ENCODE data around the gene MFN2. TPM values are rescaled to one million over a fixed set of nuclear protein-coding genes. Genes with fewer than 3 reads are reported as not detected.

MFN2 gene
- total RNA-seq, 2 experiments from 2014 or later, result 28.3 to 52.7 TPM

DNA sequence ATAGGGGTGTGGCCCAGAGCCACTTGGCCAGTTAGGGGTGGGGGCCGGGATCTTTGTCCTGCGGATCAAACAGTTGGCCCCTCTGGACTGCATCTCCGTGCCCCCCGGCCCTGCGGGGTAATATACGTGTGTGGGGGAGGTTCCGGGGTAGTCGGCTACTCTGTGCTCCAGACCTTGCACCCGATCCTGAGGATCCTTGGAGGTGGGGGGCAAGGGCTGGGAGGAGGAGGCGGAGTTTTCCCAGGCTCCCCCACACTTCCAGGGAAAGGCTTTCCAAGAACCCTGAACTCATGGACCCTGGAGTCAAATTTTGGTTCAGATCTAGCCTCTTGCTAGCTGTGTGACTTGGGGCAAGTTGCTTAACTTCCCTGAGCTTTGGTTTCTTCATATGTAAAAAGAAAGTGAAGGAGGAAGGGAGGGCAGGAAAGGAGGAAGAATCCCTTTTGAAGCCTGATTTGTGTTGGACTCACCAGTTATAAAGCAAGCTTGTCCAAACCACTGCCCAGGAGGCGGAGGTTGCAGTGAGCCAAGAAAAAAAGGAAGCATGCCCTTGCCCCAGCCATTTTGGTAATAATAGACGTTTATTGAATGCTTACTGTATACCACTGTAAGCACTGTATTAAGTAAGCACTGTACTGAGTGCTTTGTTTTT is 39.7 kb downstream of the MFN2 start:
- H3K27ac ChIP-seq (ENCODE audit: low read depth, low read length, poor library complexity, severe bottlenecking), result peak overlapping the region; percentile 11
- no peak for TF ChIP-seq EZH2phosphoT487 (IDR thresholded peaks at IDR 0.05; ENCODE audit: borderline replicate concordance, low read depth, low read length)
- TF ChIP-seq, protein P1, sequence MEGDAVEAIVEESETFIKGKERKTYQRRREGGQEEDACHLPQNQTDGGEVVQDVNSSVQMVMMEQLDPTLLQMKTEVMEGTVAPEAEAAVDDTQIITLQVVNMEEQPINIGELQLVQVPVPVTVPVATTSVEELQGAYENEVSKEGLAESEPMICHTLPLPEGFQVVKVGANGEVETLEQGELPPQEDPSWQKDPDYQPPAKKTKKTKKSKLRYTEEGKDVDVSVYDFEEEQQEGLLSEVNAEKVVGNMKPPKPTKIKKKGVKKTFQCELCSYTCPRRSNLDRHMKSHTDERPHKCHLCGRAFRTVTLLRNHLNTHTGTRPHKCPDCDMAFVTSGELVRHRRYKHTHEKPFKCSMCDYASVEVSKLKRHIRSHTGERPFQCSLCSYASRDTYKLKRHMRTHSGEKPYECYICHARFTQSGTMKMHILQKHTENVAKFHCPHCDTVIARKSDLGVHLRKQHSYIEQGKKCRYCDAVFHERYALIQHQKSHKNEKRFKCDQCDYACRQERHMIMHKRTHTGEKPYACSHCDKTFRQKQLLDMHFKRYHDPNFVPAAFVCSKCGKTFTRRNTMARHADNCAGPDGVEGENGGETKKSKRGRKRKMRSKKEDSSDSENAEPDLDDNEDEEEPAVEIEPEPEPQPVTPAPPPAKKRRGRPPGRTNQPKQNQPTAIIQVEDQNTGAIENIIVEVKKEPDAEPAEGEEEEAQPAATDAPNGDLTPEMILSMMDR (conservative IDR thresholded peaks at IDR 0.05; ENCODE audit: low read length), result no peak
- peaks cover 26% of the 10 kb centered on the region for H3K36me3 ChIP-seq (ENCODE audit: insufficient read depth, low read length)
- CTCF ChIA-PET (ENCODE audit: unreplicated experiment), result interaction anchor here (1.5 kb wide), 1 partner anchor 15 kb away, joined by 4 read pairs; no protein-coding TSS in a partner anchor
- no peak for DNase-seq (ENCODE audit: low spot score)
- peak overlapping the region; percentile 77 for H3K4me3 ChIP-seq (ENCODE audit: low read depth, low read length, poor library complexity, severe bottlenecking)
- peaks cover 8% of the 10 kb centered on the region; the same call in 1 of the 2 replicates for H3K79me2 ChIP-seq (ENCODE audit: insufficient read depth, low read depth, low read length)
- POLR2A ChIA-PET, result interaction anchor here (0.6 to 3.7 kb wide), 10 partner anchors 9 to 123 kb away, joined by 3 to 35 read pairs (median 6); no protein-coding TSS in a partner anchor
- H4K20me1 ChIP-seq (ENCODE audit: insufficient read depth, low read length), result no peaks in the 10 kb centered on the region
- peaks cover 7% of the 10 kb centered on the region for H3K4me1 ChIP-seq (ENCODE audit: insufficient read depth, low read length, poor library complexity, severe bottlenecking)
- intact Hi-C loops (cut with micrococcal nuclease; ENCODE audit: unreplicated experiment), result loop anchor here (1.0 to 2.0 kb wide), 2 partner anchors 20 to 111 kb away; no protein-coding TSS in a partner anchor
- no TSS peak for BruUV-seq (replicated peaks)
- H3K9me3 ChIP-seq (ENCODE audit: low read length), result no peaks in the 10 kb centered on the region
- peak overlapping the region; percentile 90 for H3K4me2 ChIP-seq (ENCODE audit: low read length)
- H2AFZ ChIP-seq (ENCODE audit: low read length), result peak overlapping the region; percentile 24; the same call in 1 of the 2 replicates
- no peaks in the 10 kb centered on the region for H3K9me2 ChIP-seq (ENCODE audit: insufficient read depth, low read length)

DNA sequence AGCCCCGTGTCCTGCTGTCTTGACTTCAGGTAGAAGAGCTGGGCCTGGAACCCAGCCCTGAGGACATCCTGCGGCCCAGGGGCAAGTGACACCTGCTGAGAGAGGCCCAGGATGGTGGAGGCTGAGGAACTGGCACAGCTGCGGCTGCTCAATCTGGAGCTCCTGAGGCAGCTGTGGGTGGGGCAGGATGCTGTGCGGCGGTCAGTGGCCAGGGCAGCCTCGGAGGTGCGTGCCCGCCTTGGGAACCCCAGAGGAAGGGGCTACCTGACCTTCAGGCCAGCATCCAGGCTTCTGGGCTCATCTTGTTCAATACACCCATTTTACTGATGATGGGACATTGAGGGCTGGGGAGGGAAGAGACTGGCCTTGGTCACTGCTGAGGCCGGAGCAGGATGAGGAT is 41.4 kb downstream of the MFN2 start:
- Histone ChIP-seq H3K27ac (ENCODE audit: low read depth, low read length, poor library complexity, severe bottlenecking) (no peak overlapping the region), H3K36me3 (ENCODE audit: insufficient read depth, low read length) (peaks cover 36% of the 10 kb centered on the region), H3K79me2 (ENCODE audit: insufficient read depth, low read depth, low read length) (peaks cover 8% of the 10 kb centered on the region; the same call in 1 of the 2 replicates), H3K4me3 (ENCODE audit: low read depth, low read length, poor library complexity, severe bottlenecking) (no peak overlapping the region), H4K20me1 (ENCODE audit: insufficient read depth, low read length) (no peaks in the 10 kb centered on the region), H3K4me1 (ENCODE audit: insufficient read depth, low read length, poor library complexity, severe bottlenecking) (peaks cover 7% of the 10 kb centered on the region), H3K4me2 (ENCODE audit: low read length) (no peak overlapping the region), H2AFZ (ENCODE audit: low read length) (no peak overlapping the region), H3K9me2 (ENCODE audit: insufficient read depth, low read length) (no peaks in the 10 kb centered on the region), H3K9me3 (ENCODE audit: low read length) (no peaks in the 10 kb centered on the region)
- intact Hi-C loops (cut with micrococcal nuclease; ENCODE audit: unreplicated experiment), result no loop called here
- TSS peak; percentile 49 for BruUV-seq (replicated peaks)
- no peak for DNase-seq (ENCODE audit: low spot score)
- POLR2A ChIA-PET, result interaction anchor here (3.7 kb wide), 1 partner anchor 17 kb away, joined by 35 read pairs; no protein-coding TSS in a partner anchor
- CTCF ChIA-PET (ENCODE audit: unreplicated experiment), result no interaction called here
- no peak for TF ChIP-seq EZH2phosphoT487 (IDR thresholded peaks at IDR 0.05; ENCODE audit: borderline replicate concordance, low read depth, low read length)
- TF ChIP-seq, protein P1 (conservative IDR thresholded peaks at IDR 0.05; ENCODE audit: low read length), result no peak

DNA sequence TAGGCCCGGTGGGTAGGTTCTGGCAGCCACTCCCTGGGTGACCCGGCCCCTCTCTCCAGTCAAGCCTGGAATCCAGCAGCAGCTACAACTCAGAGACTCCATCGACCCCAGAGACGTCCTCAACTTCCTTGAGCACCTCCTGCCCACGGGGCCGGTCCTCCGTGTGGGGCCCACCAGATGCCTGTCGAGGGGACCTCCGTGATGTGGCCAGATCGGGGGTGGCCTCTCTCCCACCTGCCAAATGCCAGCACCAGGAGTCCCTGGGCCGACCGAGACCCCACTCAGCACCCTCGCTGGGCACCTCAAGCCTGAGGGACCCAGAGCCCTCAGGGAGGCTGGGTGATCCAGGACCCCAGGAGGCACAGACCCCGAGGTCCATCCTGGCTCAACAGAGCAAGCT is 41.8 kb downstream of the MFN2 start:
- Histone ChIP-seq H3K9me2 (ENCODE audit: insufficient read depth, low read length) (no peaks in the 10 kb centered on the region), H3K4me2 (ENCODE audit: low read length) (no peak overlapping the region), H3K27ac (ENCODE audit: low read depth, low read length, poor library complexity, severe bottlenecking) (no peak overlapping the region), H3K36me3 (ENCODE audit: insufficient read depth, low read length) (peaks cover 39% of the 10 kb centered on the region), H4K20me1 (ENCODE audit: insufficient read depth, low read length) (no peaks in the 10 kb centered on the region), H3K9me3 (ENCODE audit: low read length) (no peaks in the 10 kb centered on the region), H3K79me2 (ENCODE audit: insufficient read depth, low read depth, low read length) (peaks cover 8% of the 10 kb centered on the region; the same call in 1 of the 2 replicates), H3K4me1 (ENCODE audit: insufficient read depth, low read length, poor library complexity, severe bottlenecking) (peaks cover 7% of the 10 kb centered on the region), H2AFZ (ENCODE audit: low read length) (no peak overlapping the region), H3K4me3 (ENCODE audit: low read depth, low read length, poor library complexity, severe bottlenecking) (no peak overlapping the region)
- ChIA-PET POLR2A (no interaction called here), CTCF (ENCODE audit: unreplicated experiment) (no interaction called here)
- no peak for DNase-seq (ENCODE audit: low spot score)
- BruUV-seq (replicated peaks), result no TSS peak
- intact Hi-C loops (cut with micrococcal nuclease; ENCODE audit: unreplicated experiment), result no loop called here
- TF ChIP-seq, protein P1 (conservative IDR thresholded peaks at IDR 0.05; ENCODE audit: low read length), result no peak
- no peak for TF ChIP-seq EZH2phosphoT487 (IDR thresholded peaks at IDR 0.05; ENCODE audit: borderline replicate concordance, low read depth, low read length)
